Measurements from ENCODE around the gene PGAM1. TPM values are rescaled to one million over a fixed set of nuclear protein-coding genes. Genes with fewer than 3 reads are reported as not detected.
A peak's percentile ranks its signal among the peaks of the same experiment; 100 is the strongest.

The PGAM1 gene
- polyA plus RNA-seq, 3 donors, result 276 to 749 (median 498) TPM

- Histone ChIP-seq H3K4me2 (replicated peaks; ENCODE audit: extremely low read depth, low read length, poor library complexity, severe bottlenecking) (no peak overlapping the region), H4K20me1 (ENCODE audit: insufficient read depth, low read length) (peaks cover 10% of the 10 kb centered on the region), H3K27me3 (ENCODE audit: control insufficient read depth in 2 of 2, insufficient read depth in 2 of 2, low read length in 2 of 2) (no peaks in the 10 kb centered on the region), H3K4me3 (replicated peaks in 1 of 3; ENCODE audit: low read depth in 2 of 3, low read length in 3 of 3) (no peak overlapping the region), H3K9ac (ENCODE audit: insufficient read depth, low read length, poor library complexity, severe bottlenecking) (no peak overlapping the region), H3K36me3 (replicated peaks in 1 of 2; ENCODE audit: control insufficient read depth in 1 of 2, insufficient read depth in 2 of 2, low read length in 2 of 2) (peaks cover 91 to 99% of the 10 kb centered on the region in 2 donors), H3K9me3 (replicated peaks in 1 of 2; ENCODE audit: control insufficient read depth in 1 of 2, insufficient read depth in 1 of 2, low read length in 2 of 2) (no peaks in the 10 kb centered on the region), H2AFZ (ENCODE audit: insufficient read depth, low read depth, low read length, poor library complexity, severe bottlenecking) (no peak overlapping the region), H3K27ac (ENCODE audit: low read depth in 1 of 2, low read length in 2 of 2) (no peak overlapping the region), H3K79me2 (ENCODE audit: insufficient read depth, low read length) (no peaks in the 10 kb centered on the region), H3K4me1 (ENCODE audit: control insufficient read depth in 1 of 2, insufficient read depth in 2 of 2, low read length in 2 of 2) (peaks cover 9 to 11% of the 10 kb centered on the region in 2 donors)
- 96% methylated on average over 5 of the region's 5 CpGs for WGBS (ENCODE audit: insufficient coverage)
- Mint-ChIP-seq H3K4me3 (no peak overlapping the region), H3K4me1 (peaks cover 8% of the 10 kb centered on the region), H3K27ac (peak overlapping the region in 1 of 7 donors; percentile 45), H3K9me3 (peaks cover 0 to 2% (median 0%) of the 10 kb centered on the region in 7 donors), H3K36me3 (peaks cover 86 to 97% of the 10 kb centered on the region in 2 donors), H3K27me3 (ENCODE audit: low read depth in 3 of 3) (no peaks in the 10 kb centered on the region)
- DNase-seq, result no peak
- intact Hi-C loops (cut with micrococcal nuclease), result no loop called here
- TF ChIP-seq CTCF (IDR thresholded peaks at IDR 0.05), result no peak
Observed at GRCh38 chr10:97384156-97384555, 41.8 kb upstream of the PGAM1 start.

- H3K4me2 ChIP-seq (replicated peaks; ENCODE audit: extremely low read depth, low read length, poor library complexity, severe bottlenecking), result no peak overlapping the region
- no peak overlapping the region for H2AFZ ChIP-seq (ENCODE audit: insufficient read depth, low read depth, low read length, poor library complexity, severe bottlenecking)
- WGBS (ENCODE audit: insufficient coverage), result 90% methylated on average over 3 of the region's 6 CpGs
- Mint-ChIP-seq H3K27ac (no peak overlapping the region), H3K27me3 (ENCODE audit: low read depth in 3 of 3) (no peaks in the 10 kb centered on the region), H3K4me1 (peaks cover 8% of the 10 kb centered on the region), H3K4me3 (no peak overlapping the region), H3K9me3 (peaks cover 0 to 2% (median 0%) of the 10 kb centered on the region in 7 donors), H3K36me3 (peaks cover 85 to 97% of the 10 kb centered on the region in 2 donors)
- intact Hi-C loops (cut with micrococcal nuclease), result loop anchor here in 1 of 2 donors (5.0 kb wide), 1 partner anchor 42 kb away; no protein-coding TSS in a partner anchor
- no peak for DNase-seq
- H3K27me3 ChIP-seq (ENCODE audit: control insufficient read depth in 2 of 2, insufficient read depth in 2 of 2, low read length in 2 of 2), result no peaks in the 10 kb centered on the region
- no peaks in the 10 kb centered on the region for H3K9me3 ChIP-seq (replicated peaks in 1 of 2; ENCODE audit: control insufficient read depth in 1 of 2, insufficient read depth in 1 of 2, low read length in 2 of 2)
- peaks cover 90 to 99% of the 10 kb centered on the region in 2 donors for H3K36me3 ChIP-seq (replicated peaks in 1 of 2; ENCODE audit: control insufficient read depth in 1 of 2, insufficient read depth in 2 of 2, low read length in 2 of 2)
- H3K79me2 ChIP-seq (ENCODE audit: insufficient read depth, low read length), result no peaks in the 10 kb centered on the region
- no peak overlapping the region for H3K9ac ChIP-seq (ENCODE audit: insufficient read depth, low read length, poor library complexity, severe bottlenecking)
- H3K27ac ChIP-seq (ENCODE audit: low read depth in 1 of 2, low read length in 2 of 2), result no peak overlapping the region
- H3K4me3 ChIP-seq (replicated peaks in 1 of 3; ENCODE audit: low read depth in 2 of 3, low read length in 3 of 3), result no peak overlapping the region
- peaks cover 10% of the 10 kb centered on the region for H4K20me1 ChIP-seq (ENCODE audit: insufficient read depth, low read length)
- H3K4me1 ChIP-seq (ENCODE audit: control insufficient read depth in 1 of 2, insufficient read depth in 2 of 2, low read length in 2 of 2), result peaks cover 11 to 14% of the 10 kb centered on the region in 2 donors
- no peak for TF ChIP-seq CTCF (IDR thresholded peaks at IDR 0.05)
Observed at GRCh38 chr10:97384641-97385040, 41.4 kb upstream of the PGAM1 start.
